Ammon's horn (tissue), 1 donor: ENCODE data around the gene DNAJB11.
"Not testable (repeated sequence)": the region's sequence is repeated elsewhere in the genome, so short reads cannot be mapped to it uniquely, and the experiment has no call there.

Experiments
- DNase-seq: peaks from one replicate; pipeline ENCODE4 v3.0.0-alpha.2; 2016; ENCODE audit warnings: low spot score

Gene DNAJB11

DNA sequence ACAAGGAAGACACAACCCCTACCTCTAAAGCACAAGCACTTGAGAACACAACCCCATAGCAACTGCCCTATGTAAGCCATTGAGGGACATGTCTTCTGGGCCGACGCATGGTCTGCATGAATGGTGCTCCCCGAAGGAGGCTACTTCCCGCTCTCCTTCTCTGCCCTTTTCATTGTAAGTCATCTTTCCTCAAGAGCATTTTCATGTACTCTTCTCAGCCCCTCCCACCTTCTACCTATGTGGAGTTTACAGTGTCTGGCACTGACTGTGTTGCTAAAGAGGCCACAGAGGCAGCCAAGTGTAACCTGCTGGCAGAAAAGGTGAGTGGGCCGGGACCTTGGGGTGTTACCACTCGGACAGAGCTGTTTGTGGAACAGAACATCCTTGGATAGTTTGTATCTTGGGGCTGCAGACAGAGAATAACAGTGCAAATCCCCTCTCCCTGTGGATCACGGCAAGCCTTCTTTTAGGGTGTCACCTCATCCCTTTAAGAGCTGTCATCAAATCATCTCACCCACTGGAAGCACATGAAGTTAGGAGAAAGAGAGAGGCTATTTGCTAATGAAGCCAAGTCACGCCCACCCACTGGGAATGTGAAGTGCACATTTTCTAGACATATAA is 47.9 kb downstream of the DNAJB11 start:
- DNase-seq: no peak

DNA sequence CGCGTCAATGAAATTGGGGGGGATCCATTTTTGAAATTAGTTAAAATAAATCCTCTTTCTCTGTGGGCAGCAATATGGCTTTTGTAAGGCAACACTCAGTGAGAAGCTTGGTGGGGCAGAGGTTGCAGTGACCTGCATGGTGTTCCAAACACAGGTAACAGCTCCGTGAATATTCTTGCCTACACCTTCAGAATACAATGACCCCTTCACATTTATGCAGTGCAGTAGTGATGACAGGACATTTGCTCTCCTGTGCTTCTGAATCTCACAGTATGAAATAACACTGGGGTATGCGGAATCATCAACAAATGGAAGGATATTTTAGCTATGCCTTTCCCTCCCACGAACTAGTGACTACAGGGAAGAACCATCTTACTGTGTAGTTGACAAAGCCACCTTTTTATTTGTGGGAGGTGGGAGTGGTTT is 49.3 kb downstream of the DNAJB11 start:
- no peak for DNase-seq

DNA sequence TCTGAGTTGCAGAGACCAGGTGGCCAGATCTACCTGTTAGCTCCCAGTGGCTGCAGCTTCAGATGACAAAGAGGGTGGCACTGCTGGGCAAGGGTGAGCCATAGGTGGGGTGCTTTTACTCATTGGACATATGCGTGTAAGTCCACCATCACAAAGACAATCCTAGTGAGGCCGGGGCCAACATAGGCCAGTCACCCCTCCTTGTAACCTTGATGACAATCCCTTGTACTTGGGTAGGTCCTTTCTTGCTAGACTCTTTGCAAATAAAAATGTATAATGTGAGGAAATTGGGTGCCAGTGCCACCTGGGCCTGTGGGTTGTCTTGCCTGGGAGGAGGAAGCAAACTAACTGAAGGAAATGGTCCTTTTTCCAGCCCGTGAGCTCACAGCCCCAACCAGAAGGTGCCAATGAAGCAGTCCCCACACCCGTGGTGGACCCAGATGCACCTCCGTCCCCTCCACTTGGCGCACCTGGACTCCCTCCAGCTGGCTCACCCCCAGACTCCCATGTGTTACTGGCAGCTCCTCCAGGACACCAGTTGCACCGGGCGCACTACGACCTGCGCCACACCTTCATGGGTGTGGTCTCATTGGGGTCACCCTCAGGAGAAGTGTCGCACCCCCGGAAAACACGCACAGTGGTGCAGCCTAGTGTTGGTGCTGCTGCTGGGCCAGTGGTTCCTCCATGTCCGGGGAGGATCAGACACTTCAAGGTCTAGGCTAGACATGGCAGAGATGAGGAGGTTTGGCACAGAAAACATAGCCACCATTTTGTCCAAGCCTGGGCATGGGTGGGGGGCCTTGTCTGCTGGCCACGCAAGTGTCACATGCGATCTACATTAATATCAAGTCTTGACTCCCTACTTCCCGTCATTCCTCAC is 49.9 kb downstream of the DNAJB11 start:
- no peak for DNase-seq

DNA sequence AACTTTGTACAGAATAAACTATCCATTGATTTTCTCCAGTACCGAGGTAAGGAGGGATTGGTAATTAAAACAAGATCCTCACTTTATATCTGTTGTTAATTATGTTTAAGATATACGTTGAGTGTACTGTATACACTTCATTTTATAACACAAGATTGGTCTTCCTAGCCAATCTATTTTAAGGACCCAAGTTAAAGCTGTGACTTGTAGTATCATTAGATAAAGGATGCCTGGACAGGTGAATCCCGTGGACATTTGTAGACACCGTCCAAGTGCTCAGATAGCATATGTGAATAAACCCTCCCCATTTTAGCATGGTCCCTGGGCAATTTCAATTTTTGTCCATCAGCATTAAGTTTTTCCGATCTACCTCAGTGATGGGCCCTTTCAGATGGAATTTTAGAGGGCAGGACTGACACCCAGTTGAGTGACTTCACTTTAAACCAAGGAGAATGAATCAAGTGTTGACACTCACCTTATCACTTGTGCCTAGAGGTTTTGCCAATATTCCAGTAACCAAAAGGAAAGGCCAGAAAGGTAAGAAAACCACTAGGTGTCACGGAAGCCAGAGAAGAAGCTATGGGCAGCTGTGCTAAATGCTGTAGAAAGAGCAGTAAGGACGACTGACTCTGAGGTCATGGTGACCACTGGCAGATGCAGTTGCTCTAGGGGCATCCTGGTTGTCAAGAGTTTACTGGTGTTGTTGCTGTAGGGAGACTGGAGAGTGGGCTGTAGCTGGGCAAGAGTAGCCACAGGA is 51.6 kb downstream of the DNAJB11 start:
- DNase-seq: no peak

DNA sequence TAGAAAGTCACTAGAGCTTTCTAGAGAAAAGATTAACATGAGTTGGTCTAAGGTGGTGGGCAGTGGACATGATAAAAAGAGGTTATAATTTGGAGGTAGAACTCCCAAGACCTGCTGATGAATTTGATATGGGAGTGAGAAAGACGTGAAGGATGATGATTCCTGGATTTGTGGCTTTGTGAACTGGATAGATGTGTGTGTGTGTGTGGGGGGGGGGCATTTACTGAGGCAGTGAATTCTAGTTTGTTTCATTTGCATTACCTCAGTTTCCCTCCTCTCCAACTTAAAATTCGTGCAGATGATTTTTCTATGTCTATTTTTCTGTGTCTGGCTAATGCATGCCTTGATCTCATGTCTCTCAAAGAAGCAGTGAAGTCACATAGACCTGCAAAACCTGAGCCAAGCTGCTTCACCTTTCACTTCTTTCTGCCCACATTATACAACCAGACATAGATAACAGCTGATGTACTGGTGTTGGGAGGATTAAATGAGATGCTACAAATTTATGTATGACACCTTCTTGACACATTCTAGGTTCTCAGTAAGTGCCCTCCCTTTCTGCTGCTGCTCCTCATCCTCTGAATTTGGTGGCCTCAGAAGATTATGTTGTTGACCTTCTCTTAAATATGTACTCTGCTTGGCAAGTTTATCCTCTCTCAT is 52.3 kb downstream of the DNAJB11 start:
- DNase-seq: no peak

DNA sequence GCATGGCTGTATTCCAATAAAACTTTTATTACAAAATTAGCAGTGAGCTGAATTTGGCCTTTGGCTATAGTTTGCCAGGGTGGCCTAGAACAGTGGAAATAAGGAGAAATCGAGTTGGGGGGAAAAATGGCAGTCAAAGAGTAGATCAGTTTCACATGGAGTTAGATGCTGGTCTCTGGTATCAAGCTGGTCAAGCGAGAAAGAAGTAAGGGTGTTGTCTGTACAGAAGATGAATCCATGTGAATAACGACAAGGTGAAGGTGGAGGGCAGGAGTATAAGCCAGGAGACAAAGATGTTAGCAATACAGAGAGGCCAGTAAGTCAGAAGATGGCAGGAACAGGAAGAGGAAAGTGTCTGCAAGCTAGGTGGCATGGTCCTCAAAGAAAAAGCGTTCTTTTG is 54.1 kb downstream of the DNAJB11 start:
- DNase-seq: no peak

DNA sequence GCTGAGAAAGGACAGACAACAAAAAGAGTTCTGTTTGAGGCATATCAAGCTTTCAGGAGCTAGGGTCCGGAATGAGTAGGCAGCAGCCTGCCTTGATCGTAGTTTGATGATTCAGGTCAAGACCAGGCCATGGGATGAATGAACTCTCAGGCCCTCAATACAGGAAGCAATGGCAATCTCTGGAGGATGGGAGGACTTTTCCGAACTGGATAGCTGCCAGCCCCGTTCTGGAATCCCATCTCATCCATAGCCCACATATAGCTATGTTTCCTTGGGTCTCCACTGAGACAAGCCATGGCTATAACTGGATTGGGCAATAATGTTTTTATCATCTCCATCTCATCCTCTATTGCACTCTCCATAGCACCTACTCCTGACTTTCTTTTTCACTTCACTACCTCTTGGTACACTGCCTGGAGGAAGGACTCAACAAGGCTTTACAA is 55.1 kb downstream of the DNAJB11 start:
- no peak for DNase-seq

DNA sequence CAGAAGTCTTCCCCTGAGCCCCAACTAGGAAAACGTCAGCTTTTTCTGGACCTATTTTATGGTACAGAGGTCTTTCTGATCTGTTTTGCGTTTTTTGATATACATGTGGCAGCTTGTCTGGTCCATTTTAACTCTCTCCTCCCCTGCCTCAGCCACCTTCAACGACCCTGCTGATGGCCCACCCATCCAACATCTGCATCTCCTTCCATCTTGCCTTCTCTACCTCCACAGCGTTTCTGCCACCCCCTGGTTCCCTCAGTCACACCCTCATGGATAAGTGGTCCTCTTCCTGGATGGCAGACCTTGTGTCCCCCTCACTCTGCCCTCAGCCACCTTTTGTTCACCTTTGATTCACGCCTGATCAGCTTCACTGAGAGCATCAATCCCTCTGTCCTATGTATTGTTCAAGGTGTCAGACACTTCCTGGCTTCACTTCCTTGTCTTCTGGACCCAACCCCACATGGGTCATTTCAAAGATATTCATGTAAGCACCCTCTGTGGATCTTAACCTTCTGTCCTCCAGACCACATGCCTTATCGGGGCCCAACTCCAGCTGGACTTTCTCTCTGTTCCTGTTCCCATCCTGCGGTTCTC is 55.8 kb downstream of the DNAJB11 start:
- no peak for DNase-seq

DNA sequence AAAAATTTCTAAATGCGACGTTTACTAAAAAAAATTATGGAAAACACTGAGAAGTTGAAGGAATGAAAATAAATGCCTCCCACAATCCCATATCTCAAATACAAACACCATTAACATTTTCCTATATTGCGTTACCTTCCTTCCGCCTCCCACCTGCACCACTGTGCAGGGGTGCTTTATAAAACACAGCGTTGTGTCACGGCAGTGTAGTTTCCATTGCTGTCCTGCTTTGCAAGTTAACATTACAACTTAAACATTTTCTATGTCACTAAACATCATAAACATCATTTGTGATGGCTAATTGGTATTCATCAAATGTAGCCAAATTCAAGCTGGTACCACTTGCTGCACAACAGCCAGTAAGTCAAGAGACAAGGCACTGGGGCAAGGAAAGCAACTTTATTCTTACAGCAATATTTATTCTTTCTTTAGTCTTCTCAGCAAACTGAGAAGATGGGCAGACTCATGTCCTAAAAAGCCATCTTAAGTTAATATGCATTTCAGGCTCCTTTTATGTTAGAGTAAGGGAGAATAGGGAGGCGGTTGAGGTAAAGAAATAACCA is 57.4 kb downstream of the DNAJB11 start:
- DNase-seq: no peak

DNA sequence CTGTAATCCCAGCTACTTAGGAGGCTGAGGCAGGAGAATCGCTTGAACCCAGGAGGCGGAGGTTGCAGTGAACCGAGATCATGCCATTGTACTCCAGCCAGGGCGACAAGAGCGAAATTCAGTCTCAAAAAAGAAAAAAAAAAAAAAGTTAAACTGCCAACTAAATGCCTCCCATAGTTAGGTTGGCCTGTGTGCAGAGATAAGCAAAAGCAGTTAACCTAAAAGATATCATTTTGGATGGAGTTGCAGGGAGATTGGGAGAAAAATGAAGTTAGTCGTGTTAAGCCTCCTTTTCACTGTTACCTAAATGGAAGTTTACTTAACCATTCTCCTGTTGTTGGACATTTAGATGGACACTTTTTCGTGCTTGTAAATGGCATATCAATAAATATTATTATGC is 58.2 kb downstream of the DNAJB11 start:
- no peak for DNase-seq

DNA sequence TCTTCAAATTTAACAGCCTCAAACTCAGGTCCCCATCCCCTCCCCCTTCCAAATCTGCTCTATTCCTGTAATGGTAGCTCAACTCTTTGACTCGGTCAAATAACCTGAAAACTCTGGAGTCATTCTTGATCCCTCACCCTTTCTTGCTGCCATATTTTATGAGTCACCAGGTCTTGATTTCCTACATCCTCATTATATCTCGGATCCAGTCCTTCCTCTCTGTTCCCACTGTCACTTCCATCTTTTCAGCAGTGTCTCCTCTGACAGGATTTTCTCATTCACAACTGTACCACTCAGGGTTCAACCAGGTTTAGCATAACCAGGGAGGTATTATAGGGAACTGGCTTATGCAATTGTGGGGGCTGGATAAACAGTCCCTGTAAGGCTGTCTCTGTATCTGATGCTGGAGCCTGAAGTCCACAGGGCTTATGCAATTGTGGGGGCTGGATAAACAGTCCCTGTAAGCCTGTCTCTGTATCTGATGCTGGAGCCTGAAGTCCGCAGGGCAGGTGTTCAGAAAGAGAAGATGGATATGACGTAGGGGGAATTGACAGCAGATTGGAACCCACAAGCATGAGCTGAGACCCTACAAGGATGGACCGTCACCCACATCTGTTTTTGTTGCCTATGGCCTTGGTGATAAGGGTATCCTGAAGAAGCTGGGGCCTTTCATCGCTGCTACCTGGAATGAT is 60.6 kb downstream of the DNAJB11 start:
- DNase-seq: no peak

DNA sequence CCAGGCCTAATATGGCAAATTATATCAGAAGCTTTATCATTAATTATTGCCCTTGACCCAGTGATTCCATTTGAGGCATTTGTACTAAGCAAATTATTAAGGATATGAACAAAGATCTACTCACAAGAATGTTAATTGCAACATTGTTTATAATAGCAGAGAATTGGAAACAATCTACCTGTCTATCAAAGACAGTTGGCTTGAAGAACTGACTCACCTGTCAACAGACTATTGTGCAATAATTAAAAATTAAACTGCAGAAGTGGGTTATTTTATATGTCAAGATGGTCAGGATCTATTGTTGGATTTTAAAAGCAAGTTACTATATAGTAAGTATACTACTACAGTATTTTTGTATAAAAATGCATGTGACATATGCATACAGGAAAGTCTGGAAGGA is 63.0 kb downstream of the DNAJB11 start:
- DNase-seq: no peak

DNA sequence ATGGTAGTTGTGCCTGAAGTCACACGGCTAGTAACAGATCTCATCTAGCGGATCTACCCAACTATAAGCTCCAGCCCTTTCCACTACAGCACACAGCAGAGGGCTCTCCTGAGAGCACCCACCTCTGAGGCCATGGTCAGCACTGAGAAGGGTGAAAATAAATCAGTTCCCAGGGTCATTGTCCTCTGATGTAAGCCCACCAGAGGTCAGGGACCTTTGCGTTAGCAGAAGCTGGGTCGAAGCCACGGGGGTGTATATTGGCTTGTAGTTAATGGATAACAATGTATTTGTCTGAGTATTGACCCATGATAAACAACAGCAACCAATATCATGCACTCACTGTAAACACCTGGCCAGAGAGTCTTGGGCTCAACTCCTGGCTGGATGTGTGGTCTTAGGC is 63.7 kb downstream of the DNAJB11 start:
- DNase-seq: not testable (repeated sequence)
